ENCODE results near the gene BRSK2. TPM values are rescaled to one million over a fixed set of nuclear protein-coding genes. Genes with fewer than 3 reads are reported as not detected.

BRSK2 gene
- total RNA-seq, 1 donor from 2014 or later: 0.11 TPM

- intact Hi-C loops (cut with micrococcal nuclease): loop anchor here (2.0 to 10.0 kb wide), 4 partner anchors 140 to 687 kb away; partner anchors contain the start of genes DEAF1, DUSP8 and TMEM80
- Mint-ChIP-seq H3K27me3 (no peaks in the 10 kb centered on the region), H3K4me3 (peak overlapping the region; percentile 85), H3K9me3 (peaks cover 4% of the 10 kb centered on the region), H3K36me3 (ENCODE audit: low read depth) (no peaks in the 10 kb centered on the region), H3K4me1 (peaks cover 24% of the 10 kb centered on the region), H3K27ac (peak overlapping the region; percentile 91)
- ChIA-PET CTCF (no interaction called here), POLR2A (no interaction called here)
- ATAC-seq (ENCODE audit: low read depth): no peak
- DNase-seq: no peak
- no peak for TF ChIP-seq CTCF (IDR thresholded peaks at IDR 0.05)
Measured at GRCh38 chr11:1381793-1382425, 7.8 kb upstream of the BRSK2 start.

- POLR2A ChIA-PET: interaction anchor here (1.4 to 2.5 kb wide), 2 partner anchors 39 to 72 kb away, joined by 4 to 29 read pairs; partner anchors contain the start of gene TOLLIP
- H3K9me3 Mint-ChIP-seq: peaks cover 4% of the 10 kb centered on the region
- no peaks in the 10 kb centered on the region for H3K27me3 Mint-ChIP-seq
- no peak for TF ChIP-seq CTCF (IDR thresholded peaks at IDR 0.05)
- H3K36me3 Mint-ChIP-seq (ENCODE audit: low read depth): no peaks in the 10 kb centered on the region
- peak overlapping the region; percentile 91 for H3K27ac Mint-ChIP-seq
- H3K4me3 Mint-ChIP-seq: peak overlapping the region; percentile 85
- H3K4me1 Mint-ChIP-seq: peaks cover 28% of the 10 kb centered on the region
- no peak for ATAC-seq (ENCODE audit: low read depth)
- intact Hi-C loops (cut with micrococcal nuclease): loop anchor here (2.0 to 10.0 kb wide), 4 partner anchors 140 to 688 kb away; partner anchors contain the start of genes DEAF1, DUSP8 and TMEM80
- no peak for DNase-seq
- CTCF ChIA-PET: no interaction called here
Measured at GRCh38 chr11:1382429-1382828, 7.3 kb upstream of the BRSK2 start.

GRCh38 chr11:1382831-1383607 is 6.7 kb upstream of the BRSK2 start:
- ChIA-PET CTCF (no interaction called here), POLR2A (interaction anchor here (0.7 to 2.5 kb wide), 4 partner anchors 40 to 469 kb away, joined by 3 to 29 read pairs (median 4); partner anchors contain the start of gene TOLLIP)
- no peaks in the 10 kb centered on the region for H3K36me3 Mint-ChIP-seq (ENCODE audit: low read depth)
- H3K27ac Mint-ChIP-seq: peak overlapping the region; percentile 91
- peaks cover 31% of the 10 kb centered on the region for H3K4me1 Mint-ChIP-seq
- TF ChIP-seq CTCF (IDR thresholded peaks at IDR 0.05): no peak
- H3K4me3 Mint-ChIP-seq: peak overlapping the region; percentile 85
- DNase-seq: peak; percentile 68
- peaks cover 4% of the 10 kb centered on the region for H3K9me3 Mint-ChIP-seq
- intact Hi-C loops (cut with micrococcal nuclease): loop anchor here (1.0 to 10.0 kb wide), 6 partner anchors 47 to 688 kb away; partner anchors contain the start of genes DEAF1, DUSP8 and TMEM80
- H3K27me3 Mint-ChIP-seq: peaks cover 1% of the 10 kb centered on the region
- ATAC-seq (ENCODE audit: low read depth): peak; percentile 74

- no peak for TF ChIP-seq CTCF (IDR thresholded peaks at IDR 0.05)
- POLR2A ChIA-PET: interaction anchor here (0.5 to 2.5 kb wide), 8 partner anchors 33 to 688 kb away, joined by 3 to 29 read pairs (median 3); partner anchors contain the start of gene TOLLIP
- intact Hi-C loops (cut with micrococcal nuclease): loop anchor here (1.0 to 10.0 kb wide), 3 partner anchors 122 to 690 kb away; partner anchors contain the start of genes DEAF1 and TMEM80
- Mint-ChIP-seq H3K4me3 (peak overlapping the region; percentile 50), H3K4me1 (peaks cover 36% of the 10 kb centered on the region), H3K27me3 (peaks cover 1% of the 10 kb centered on the region), H3K36me3 (ENCODE audit: low read depth) (no peaks in the 10 kb centered on the region), H3K27ac (peak overlapping the region; percentile 91), H3K9me3 (peaks cover 4% of the 10 kb centered on the region)
- ATAC-seq (ENCODE audit: low read depth) (peak; percentile 47), DNase-seq (no peak)
- CTCF ChIA-PET: interaction anchor here (1.0 kb wide), 2 partner anchors 180 to 191 kb away, joined by 3 read pairs; no protein-coding TSS in a partner anchor
Measured at GRCh38 chr11:1384199-1384970, 5.3 kb upstream of the BRSK2 start.

All from activated B cell treated with CpG ODN at 0.5 μM for 24 hours (primary cell).